Lower leg skin (tissue), 3 donors: ENCODE measurements around the gene ADGRF3.
"Not testable (repeated sequence)": the region's sequence is repeated elsewhere in the genome, so short reads cannot be mapped to it uniquely, and the experiment has no call there.

ENCODE experiments used
- CTCF ChIP-seq, 3 donors: fragments of 450-650 bp; IDR thresholded peaks; one replicate each; pipeline ENCODE4 v1.5.1; 2016; ENCODE audit warnings: antibody characterized with exemption in 3 of 3, mild to moderate bottlenecking in 3 of 3, moderate library complexity in 2 of 3
- POLR2A ChIP-seq, 2 donors: fragments of 450-650 bp; IDR thresholded peaks; one replicate each; pipeline ENCODE4 v1.6.1; 2016 to 2017; ENCODE audit warnings: antibody characterized with exemption in 2 of 2, mild to moderate bottlenecking in 1 of 2, moderate library complexity in 1 of 2

GRCh38 chr2:26369664-26370063 lies 23.1 kb upstream of the ADGRF3 start:
- not testable (repeated sequence) for TF ChIP-seq CTCF, POLR2A (IDR thresholded peaks at IDR 0.05)
